HepG2 (cell line): Measurements from ENCODE around the gene NPHP4. TPM values are rescaled to one million over a fixed set of nuclear protein-coding genes. Genes with fewer than 3 reads are reported as not detected.

ENCODE experiments used
- BHLHE40 ChIP-seq: IDR thresholded peaks from 2 replicates; pipeline ENCODE4 v1.6.1; 2011; ENCODE audit warnings: low read length, improper control_type of control experiment
- GABPA ChIP-seq, 2 experiments: IDR thresholded peaks; 2 replicates each; pipeline ENCODE4 v1.6.1; 2011 to 2016; ENCODE audit warnings: low read depth in 2 of 2, low read length in 1 of 2, missing biosample characterization in 1 of 2, missing genetic modification characterization in 1 of 2
- KDM5B ChIP-seq: sonication (generic); formaldehyde crosslinking; IDR thresholded peaks from 2 replicates; pipeline ENCODE4 v1.4.0; 2020; ENCODE audit warnings: missing genetic modification reagents, mild to moderate bottlenecking, borderline replicate concordance
- NCOA1 ChIP-seq: sonication (generic); formaldehyde crosslinking; IDR thresholded peaks from 2 replicates; pipeline ENCODE4 v1.9.0; 2021; ENCODE audit warnings: missing genetic modification reagents
- ONECUT2 ChIP-seq: sonication (generic); formaldehyde crosslinking; IDR thresholded peaks from 2 replicates; pipeline ENCODE4 v1.4.0; 2020; ENCODE audit warnings: missing genetic modification reagents
- RARA ChIP-seq: IDR thresholded peaks from 2 replicates; pipeline ENCODE4 v1.6.1; 2016; ENCODE audit warnings: missing genetic modification reagents, missing compliant biosample characterization
- SOX5 ChIP-seq: IDR thresholded peaks from 2 replicates; pipeline ENCODE4 v1.6.1; 2016; ENCODE audit warnings: borderline replicate concordance
- ZBTB37 ChIP-seq: sonication (generic); formaldehyde crosslinking; IDR thresholded peaks from 2 replicates; pipeline ENCODE4 v1.4.0; 2020; ENCODE audit warnings: mild to moderate bottlenecking, missing genetic modification reagents
- ZKSCAN5 ChIP-seq: sonication (generic); formaldehyde crosslinking; IDR thresholded peaks from 2 replicates; pipeline ENCODE4 v1.5.1; 2020; ENCODE audit warnings: mild to moderate bottlenecking, missing genetic modification reagents
- ZNF12 ChIP-seq: sonication (generic); formaldehyde crosslinking; IDR thresholded peaks from 2 replicates; pipeline ENCODE4 v1.5.0; 2020; ENCODE audit warnings: missing genetic modification reagents
- ZNF33B ChIP-seq: sonication (generic); formaldehyde crosslinking; IDR thresholded peaks from 2 replicates; pipeline ENCODE4 v1.5.1; 2020; ENCODE audit warnings: mild to moderate bottlenecking, missing genetic modification reagents
- ZNF629 ChIP-seq: sonication (generic); formaldehyde crosslinking; conservative IDR thresholded peaks from 2 replicates; pipeline ENCODE4 v1.5.0; 2020; ENCODE audit warnings: missing genetic modification reagents
- ZNF770 ChIP-seq: sonication (generic); formaldehyde crosslinking; IDR thresholded peaks from 2 replicates; pipeline ENCODE4 v1.5.0; 2020; ENCODE audit warnings: mild to moderate bottlenecking, missing genetic modification reagents
- polyA plus RNA-seq, 8 experiments: library from polyadenylated mRNA; depleted of rRNA in 3 of 8; stranded (reverse) in 7 of 8; unstranded in 1 of 8; fragments of >200 nt; fragmentation: Illumina TruSeq in 4 of 8; extraction: Trizol in 4 of 8; gene quantifications; 2 replicates each; pipeline versions ENCODE4 v1.2.1 to v1.2.3, GENCODE V29; 2011 to 2016; ENCODE audit warnings: low read depth in 4 of 8, missing spikeins in 1 of 8, mixed read lengths in 1 of 8; ENCODE audit not compliant: insufficient read depth in 1 of 8
- total RNA-seq, 5 experiments: library from RNA; depleted of rRNA; stranded (reverse); fragments of >200 nt; fragmentation: Illumina TruSeq; extraction: Trizol; gene quantifications; 2 replicates each; pipeline ENCODE4 v1.2.3, GENCODE V29; 2016; ENCODE audit warnings: low read depth in 1 of 5
- TF ChIP-seq, protein P1 (sequence below): sonication (generic); formaldehyde crosslinking; IDR thresholded peaks from 2 replicates; pipeline ENCODE4 v1.8.0; 2022; ENCODE audit warnings: mild to moderate bottlenecking, missing genetic modification reagents, moderate library complexity
- TF ChIP-seq, protein P2 (sequence below): sonication (generic); formaldehyde crosslinking; IDR thresholded peaks from 2 replicates; pipeline ENCODE4 v1.5.0; 2020; ENCODE audit warnings: mild to moderate bottlenecking, missing genetic modification reagents, borderline replicate concordance
- TF ChIP-seq, protein P3 (sequence below): IDR thresholded peaks from 2 replicates; pipeline ENCODE4 v1.6.1; 2018; ENCODE audit warnings: missing genetic modification reagents, mild to moderate bottlenecking, missing compliant biosample characterization

NPHP4 gene
- total and polyA plus RNA-seq, 2 of the 13 experiments (the other 11 are each of a cell fraction or from before 2014, with no cell fraction given), result 4.4 to 6.8 TPM

DNA sequence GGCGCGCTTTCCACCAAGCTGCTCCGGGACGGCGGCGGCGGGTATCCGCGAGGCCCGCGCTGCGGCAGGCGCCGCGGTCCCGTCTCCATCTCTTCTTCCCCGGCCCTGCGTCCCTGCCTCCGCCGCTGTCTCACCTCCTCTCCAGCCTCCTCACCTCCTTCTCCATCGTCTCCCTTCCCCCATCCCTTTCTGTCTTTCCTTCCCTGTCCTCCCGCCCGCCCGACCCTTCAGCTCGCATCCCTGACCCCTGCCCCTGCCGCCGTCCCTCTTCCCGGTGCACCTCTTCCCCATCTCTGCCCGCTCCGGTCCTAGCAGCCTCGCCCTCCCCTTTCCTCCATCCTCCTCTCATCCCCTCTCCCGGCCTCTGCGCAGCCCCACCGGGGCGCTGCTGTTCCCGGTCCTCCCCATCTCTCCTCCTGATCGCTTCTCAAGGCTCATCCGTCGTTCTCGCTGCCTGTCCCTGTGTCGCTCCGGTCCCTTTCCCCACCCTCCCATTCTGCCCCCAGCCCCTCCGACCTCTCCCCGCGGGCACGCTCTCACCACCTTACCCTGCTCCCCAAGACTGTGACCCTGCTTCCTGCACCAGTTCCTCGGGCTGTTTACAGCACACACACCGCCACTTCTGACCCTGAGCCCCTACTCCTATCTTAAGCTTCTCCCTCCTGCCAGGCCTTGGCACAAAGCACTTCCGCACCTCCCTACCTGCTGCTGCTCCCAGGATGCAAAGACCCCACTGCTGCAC, 760 bp upstream of the NPHP4 start (continued):
- TF ChIP-seq SOX5 (CRISPR knock-in tag) (no peak), ZBTB37 (no peak), KDM5B (CRISPR knock-in tag) (peak; percentile 3; the same call in 1 of the 2 replicates), BHLHE40 (no peak), ONECUT2 (CRISPR knock-in tag) (no peak), NCOA1 (CRISPR knock-in tag) (no peak), ZNF12 (CRISPR knock-in tag) (0 out of 2 replicates have a peak, but pooled peaks have one; percentile 3), ZNF770 (CRISPR knock-in tag) (no peak), ZNF629 (no peak), ZKSCAN5 (CRISPR knock-in tag) (peak; percentile 92), RARA (CRISPR knock-in tag) (no peak), GABPA (IDR thresholded peaks at IDR 0.05; ENCODE audit: low read depth, low read length) (0 out of 2 replicates have a peak, but pooled peaks have one; percentile 15), GABPA (CRISPR knock-in tag; IDR thresholded peaks at IDR 0.05; ENCODE audit: low read depth) (no peak), ZNF33B (no peak)
- TF ChIP-seq, protein P1, sequence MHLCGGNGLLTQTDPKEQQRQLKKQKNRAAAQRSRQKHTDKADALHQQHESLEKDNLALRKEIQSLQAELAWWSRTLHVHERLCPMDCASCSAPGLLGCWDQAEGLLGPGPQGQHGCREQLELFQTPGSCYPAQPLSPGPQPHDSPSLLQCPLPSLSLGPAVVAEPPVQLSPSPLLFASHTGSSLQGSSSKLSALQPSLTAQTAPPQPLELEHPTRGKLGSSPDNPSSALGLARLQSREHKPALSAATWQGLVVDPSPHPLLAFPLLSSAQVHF (CRISPR knock-in tag), result 0 out of 2 replicates have a peak, but pooled peaks have one; percentile 10
- TF ChIP-seq, protein P2, sequence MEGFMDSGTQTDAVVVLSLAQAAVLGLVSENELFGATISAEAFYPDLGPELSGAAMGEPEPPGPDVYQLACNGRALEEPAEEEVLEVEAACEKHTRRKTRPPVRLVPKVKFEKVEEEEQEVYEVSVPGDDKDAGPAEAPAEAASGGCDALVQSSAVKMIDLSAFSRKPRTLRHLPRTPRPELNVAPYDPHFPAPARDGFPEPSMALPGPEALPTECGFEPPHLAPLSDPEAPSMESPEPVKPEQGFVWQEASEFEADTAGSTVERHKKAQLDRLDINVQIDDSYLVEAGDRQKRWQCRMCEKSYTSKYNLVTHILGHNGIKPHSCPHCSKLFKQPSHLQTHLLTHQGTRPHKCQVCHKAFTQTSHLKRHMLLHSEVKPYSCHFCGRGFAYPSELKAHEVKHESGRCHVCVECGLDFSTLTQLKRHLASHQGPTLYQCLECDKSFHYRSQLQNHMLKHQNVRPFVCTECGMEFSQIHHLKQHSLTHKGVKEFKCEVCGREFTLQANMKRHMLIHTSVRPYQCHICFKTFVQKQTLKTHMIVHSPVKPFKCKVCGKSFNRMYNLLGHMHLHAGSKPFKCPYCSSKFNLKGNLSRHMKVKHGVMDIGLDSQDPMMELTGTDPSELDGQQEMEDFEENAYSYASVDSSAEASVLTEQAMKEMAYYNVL (CRISPR knock-in tag), result 0 out of 2 replicates have a peak, but pooled peaks have one; percentile 38
- TF ChIP-seq, protein P3, sequence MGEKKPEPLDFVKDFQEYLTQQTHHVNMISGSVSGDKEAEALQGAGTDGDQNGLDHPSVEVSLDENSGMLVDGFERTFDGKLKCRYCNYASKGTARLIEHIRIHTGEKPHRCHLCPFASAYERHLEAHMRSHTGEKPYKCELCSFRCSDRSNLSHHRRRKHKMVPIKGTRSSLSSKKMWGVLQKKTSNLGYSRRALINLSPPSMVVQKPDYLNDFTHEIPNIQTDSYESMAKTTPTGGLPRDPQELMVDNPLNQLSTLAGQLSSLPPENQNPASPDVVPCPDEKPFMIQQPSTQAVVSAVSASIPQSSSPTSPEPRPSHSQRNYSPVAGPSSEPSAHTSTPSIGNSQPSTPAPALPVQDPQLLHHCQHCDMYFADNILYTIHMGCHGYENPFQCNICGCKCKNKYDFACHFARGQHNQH, result no peak
